Kidney tubule cell (primary cell): Measurements from ENCODE around the gene PBLD.
"Not testable (repeated sequence)": the region's sequence is repeated elsewhere in the genome, so short reads cannot be mapped to it uniquely, and the experiment has no call there.

Experiments
- DNase-seq: peaks from one replicate; pipeline ENCODE4 v3.0.0-alpha.2; 2018; ENCODE audit warnings: low spot score

PBLD gene

DNA sequence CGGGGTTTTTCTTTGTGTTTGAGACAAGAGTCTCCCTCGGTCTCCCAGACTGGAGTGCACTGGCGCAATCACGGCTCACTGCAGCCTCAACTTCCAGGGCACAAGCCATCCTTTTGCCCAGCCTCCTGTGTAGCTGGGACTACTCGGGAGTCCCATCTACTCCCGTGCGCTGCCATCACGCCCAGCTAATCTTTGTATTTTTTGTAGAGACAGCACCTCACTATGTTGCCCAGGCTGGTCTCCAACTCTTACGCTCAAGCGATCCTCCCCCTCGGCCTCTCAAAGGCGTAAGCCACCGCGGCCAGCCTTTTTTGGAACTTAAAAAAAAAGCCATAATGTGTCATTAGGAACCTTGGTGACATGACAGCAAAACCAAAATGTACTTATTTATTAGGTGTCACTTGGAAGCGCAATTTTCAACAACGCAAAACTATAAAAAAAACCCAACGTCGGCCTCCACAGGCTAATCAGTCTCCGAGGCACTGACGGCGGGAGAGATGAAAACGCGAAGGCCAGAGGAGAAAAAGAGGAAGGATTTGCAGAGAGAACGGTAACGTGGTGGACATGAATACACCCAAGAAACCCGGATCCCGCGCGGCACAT is 1.8 kb downstream of the PBLD start:
- DNase-seq, result peak; percentile 41

DNA sequence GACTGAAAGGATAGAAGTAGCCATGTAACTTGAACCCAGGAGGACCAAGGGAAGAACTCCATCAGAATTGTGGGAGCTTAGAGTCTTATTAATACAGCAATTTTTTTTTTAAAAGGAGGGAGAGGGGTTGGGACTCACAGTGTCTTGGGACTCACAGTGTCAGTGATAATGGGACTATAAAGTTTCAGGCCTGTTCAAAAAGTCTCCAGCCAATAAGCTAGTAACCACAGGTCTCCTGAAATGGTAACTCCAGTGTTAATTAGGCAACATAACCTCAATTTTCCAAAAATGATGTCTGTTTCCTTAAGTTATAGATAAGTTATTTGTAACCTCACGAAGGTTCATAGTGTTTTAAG is 3.2 kb downstream of the PBLD start:
- DNase-seq, result no peak

DNA sequence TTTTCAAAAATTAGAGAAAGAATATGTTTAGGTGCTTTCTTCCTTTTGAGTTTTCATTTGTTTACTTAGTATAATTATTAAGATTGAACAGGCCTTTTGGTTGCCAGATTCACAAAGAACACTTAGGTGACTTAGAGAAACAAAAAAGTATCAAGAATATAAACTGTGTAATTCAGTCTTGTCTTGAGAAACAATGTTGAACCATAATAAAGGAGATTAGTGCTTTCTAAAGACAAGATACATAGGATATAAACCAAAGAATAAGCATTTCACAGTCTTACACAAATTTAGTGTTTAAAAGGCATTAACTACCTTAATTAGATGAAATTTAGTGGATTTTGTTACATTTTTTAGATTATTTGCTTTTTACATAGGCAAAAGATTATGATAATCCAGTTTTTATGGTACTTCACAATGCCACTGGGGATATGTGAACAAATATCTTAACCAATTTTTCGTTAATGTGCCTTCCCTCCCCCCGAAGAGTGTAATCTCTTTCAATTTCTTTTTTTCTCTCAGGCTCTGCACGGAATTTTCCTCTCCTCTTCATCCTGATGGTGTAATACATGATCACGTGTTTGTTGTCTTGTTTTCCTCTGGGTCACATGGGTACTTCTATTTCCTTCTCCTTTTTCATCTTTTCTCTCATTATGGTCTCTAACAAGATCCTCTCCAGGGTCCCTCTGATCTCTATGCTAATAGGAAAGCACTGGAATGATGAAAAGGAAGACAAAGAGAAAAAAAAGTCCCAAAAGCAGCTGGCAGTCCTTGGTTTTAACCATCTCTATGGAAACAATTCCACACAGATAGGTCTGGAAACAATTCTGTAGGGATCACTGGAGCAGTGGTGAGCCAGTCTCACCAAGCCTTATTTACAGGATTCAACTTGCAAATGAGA is 4.6 kb downstream of the PBLD start:
- DNase-seq, result peak; percentile 64

DNA sequence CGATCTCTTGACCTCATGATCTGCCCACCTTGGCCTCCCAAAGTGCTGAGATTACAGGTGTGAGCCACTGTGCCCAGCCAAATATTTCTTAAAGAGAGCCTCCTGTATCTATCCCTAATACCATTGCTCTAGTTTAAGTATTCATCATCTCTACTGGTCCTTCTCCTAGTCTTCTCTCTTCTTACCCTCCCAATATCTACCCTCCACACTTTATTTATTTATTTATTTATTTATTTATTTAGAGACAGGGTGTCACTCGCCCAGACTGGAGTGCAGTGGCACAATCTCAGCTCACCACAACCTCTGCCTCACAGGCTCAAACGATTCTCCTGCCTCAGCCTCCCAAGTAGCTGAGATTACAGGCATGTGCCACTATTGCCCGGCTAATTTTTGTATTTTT is 8.3 kb downstream of the PBLD start:
- DNase-seq, result not testable (repeated sequence)

DNA sequence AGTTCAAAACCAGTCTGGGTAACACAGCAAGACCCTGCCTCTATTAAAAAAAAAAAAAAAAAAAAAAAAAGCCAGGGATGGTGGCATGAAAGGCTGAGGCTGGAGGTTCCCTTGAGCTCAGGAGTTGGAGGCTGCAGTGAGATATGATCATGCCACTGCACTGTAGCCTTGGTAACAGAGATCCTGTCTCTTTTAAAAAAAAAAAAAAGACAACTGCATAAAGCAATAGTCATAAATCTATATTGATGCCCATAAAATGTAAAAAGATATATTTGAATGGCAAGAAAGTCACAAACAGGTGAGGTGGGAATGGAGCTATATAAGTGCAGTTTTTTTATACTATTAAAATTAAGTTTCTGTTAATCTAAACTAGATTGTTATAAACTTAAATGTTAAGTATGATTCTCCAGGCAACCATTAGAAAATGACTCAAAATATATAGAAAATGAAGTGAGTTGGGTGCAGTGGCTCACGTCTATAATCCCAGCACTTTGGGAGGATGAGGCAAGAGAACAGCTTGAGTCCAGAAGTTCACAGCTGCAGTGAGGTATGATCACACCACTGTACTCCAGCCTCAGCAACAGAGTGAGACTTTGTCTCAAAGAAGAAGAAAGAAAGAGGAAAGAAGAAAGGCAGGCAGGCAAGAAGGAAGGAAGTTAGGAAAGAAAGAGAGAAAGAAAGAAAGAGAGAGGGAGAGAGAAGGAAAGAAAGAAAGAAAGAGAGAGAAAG is 14.2 kb downstream of the PBLD start:
- DNase-seq, result no peak

DNA sequence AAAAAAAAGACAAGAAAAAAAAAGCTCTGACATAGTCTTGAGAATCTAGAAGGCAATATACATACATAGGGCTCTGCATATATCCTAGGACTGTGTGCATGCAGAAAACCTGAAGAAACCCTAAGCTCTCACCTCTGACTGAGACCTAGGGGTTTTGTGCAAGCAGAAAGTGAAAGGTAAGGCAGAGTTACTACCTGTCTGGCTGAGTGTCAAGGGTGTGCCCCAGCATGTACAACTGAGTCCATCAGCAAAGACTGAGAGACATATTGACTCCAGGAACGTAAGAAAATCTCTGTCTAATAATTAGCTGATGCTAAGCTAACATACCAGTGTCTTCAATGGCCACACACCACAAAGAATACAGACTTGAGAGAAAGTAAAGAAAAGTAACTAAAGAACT is 17.1 kb downstream of the PBLD start:
- DNase-seq, result no peak

DNA sequence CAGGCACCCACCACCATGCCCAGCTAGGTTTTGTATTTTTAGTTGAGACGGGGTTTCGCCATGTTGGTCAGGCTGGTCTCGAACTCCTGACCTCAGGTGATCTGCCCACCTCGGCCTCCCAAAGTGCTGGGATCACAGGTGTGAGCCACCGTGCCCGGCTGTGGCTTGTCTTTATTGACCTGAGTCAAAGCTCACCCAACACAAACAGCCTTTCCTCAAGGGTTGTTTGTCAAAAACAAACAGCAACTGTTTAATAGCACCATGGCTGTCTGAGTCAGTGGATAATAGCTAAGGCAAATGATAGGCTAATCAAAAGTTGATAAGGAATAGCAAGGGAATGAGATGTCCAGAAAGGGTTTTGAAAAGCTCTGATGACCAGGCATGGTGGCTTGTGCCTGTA is 17.8 kb downstream of the PBLD start:
- not testable (repeated sequence) for DNase-seq

DNA sequence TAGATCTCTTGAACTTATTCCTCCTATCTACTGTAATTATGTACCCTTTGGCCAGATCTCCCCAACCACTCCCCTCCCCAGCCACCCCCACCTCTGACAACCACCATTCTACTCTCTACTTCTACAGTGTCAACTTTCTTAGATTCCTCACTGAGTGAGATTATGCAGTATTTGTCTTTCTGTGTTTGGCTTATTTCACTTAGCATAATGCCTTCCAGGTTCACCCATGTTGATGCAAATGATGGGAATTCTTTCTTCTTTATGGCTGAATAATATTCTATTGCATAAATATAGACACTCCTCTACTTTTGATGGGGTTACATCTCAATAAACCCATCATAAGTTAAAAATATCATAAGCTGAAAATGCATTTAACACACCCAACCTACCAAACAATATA is 22.2 kb downstream of the PBLD start:
- no peak for DNase-seq

DNA sequence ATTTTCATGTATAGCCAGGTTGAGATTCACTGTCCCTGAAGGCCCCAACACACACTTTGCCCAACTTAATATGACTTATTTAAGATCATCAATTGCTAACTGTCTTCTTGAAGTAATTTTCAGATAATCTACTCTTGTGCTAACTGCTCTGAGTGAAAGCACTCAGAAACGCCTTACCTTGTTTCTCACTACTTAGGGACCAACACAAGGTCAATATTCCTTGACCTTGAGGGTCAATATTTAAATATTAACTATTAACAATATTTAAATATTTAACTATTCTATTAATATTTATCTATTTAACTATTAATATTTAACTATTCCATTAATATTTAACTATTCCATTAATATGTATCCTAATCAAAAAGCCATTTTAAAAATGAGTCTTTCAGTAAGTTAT is 26.9 kb downstream of the PBLD start:
- DNase-seq, result no peak

DNA sequence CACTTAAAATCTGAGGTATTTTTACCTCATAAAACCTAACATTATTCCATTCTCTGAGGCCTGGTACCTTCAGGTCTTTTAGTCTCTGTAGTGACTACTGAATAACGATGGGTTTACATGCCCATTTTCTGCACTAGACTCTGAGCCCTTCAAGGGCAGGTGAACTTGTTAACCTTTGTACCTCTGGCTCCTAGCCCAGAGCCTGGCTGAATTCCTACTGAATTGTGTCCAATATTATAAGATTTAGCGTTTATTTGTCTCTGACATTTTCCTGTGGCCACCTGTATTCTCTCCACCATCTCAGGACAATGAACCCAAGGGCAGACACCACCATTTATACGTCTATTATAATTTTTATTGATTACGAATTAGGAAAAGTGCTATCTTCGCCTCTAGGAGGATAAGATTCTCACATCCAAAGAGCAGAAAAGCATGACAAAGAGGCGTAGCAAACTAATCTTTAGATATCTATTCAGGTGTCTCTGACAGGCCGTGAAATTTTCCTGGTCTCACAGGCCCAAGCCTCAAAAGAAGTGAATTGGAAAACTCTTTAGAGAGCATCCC is 28.8 kb downstream of the PBLD start:
- DNase-seq, result no peak

DNA sequence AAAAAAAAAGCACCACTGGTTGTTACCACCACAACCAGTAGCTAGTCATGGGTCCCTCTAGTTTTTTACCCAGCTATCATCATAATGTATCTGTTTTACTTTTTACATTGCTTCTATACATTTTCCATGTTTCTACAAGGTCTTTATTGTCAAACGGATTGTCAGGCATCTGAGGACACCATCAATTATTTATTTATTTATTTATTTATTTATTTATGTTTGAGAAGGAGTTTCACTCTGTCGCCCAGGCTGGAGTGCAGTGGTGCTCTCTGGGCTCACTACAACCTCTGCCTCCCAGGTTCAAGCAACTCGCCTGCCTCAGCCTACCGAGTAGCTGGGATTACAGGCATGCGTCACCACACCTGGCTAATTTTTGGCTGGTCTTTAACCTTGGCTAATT is 29.9 kb downstream of the PBLD start:
- DNase-seq, result no peak

DNA sequence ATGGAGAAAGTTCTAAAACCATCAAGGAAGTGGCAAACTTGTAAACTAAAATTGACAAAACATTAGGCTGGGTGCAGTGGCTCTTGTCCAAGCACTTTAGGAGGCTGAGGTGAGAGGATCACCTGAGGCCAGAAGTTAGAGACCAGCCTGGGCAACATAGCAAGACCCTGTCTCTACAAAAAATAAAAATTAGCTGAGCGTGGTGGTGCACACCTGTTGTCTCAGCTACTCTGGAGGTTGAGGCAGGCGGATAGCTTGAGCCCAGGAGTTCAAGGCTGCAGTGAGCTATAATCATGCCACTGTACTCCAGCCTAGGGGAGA is 30.3 kb downstream of the PBLD start:
- DNase-seq, result no peak

DNA sequence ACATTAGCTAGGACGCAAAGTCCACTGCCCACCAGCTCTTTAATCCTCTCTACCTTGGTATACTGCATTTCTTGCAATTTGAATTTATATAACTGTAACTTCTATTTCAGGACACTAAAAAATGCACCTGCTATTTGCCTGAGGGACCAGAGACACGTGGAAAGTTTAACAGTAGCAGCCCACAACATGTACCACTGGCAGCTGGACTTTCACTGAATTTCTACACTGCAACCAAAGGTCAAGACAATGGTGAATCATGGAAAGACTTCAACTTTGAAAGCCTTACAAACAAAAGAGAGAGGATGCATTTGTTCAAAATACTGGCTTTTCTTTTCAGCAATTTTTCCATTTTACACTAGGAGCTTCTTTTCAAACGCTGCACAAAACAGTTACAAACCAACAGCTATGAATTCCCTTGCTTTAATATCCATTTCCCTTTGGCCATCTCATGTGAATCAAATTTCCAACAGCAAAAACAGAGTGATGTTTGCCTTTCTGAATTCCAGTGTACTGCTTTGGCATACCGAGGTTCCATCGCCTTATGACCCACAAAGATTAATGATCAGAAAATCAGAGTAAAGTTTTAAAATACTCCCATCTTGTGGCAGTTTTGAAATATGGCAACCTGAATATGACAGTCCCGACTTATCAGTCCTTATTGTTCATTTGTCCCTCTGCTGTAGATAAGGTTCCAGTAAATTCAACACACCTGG is 30.8 kb downstream of the PBLD start:
- DNase-seq, result peak; percentile 68

DNA sequence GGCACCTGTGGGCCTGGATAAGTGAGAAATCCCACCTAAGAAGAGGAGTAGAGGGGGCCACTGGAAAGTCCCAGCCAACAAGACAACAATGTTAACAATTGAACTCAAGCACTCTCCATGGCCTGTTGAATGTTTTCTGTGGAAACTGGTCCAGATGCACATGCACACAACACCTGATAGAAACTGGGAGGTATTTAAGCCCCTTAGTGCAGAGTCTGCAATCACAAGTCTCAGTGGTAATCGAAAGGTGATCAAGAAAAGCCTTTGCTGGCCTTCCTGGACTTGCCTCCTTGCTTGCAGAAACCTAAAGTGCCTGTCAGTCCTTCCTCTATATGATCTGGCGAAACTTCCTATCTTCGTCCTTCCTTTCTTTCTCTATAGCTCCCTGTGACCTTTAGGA is 31.4 kb downstream of the PBLD start:
- no peak for DNase-seq

DNA sequence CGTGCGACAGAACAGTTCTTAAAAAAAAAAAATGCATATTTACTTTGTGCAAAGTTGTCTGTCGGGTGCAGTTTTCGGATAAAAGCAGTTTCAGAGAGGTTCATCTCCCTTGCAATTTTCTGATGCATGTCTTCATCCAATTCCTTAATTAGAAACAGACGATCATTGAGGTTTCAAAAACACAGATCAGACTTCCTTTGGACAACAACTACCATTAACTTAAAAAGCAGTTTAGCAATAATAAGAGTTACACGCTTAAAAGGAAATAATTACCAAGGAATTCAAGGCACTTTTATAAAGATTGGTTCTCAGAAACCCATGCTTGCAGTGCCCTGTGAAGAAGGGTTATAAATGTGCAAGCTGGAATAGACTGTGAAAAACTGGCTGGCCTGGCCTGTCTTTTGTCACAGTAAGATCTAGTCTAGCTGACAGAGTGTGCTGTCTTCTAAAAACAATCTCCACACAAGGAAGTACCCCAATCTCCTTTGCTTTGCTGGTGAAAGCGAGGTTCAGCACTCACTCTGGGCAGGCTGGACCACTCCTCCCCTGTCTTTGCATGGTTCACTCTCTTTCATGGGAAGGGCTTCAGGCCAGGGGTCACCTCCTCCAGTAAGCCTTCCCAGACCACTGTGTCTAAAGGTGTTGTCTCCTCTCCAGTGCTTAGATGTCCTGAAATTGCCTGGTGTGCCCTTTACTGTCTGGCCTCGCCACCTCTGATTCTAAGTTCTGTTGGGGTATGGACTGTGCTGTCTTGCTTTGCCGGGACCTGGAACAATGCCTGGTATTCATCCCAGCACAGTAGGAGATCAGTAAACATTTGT is 35.7 kb downstream of the PBLD start:
- DNase-seq, result no peak

DNA sequence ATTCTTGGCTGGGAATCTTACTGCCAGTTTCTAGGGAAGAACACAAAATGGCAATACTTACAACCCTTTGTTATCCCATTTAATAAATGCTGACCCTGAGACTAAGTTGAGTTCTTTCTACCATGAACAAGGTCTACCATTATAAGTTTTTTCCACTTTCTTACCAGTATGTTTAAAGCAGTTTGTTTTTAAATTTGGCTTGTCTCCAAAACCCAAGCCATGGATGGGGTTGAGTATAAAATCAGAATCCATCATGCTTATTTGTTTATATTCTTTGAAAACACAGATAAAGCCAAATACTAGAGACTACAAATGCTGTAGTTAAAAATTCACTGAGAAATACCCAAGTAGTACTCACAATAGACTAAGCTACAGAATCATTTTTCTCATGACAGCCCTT is 42.0 kb downstream of the PBLD start:
- DNase-seq, result no peak

DNA sequence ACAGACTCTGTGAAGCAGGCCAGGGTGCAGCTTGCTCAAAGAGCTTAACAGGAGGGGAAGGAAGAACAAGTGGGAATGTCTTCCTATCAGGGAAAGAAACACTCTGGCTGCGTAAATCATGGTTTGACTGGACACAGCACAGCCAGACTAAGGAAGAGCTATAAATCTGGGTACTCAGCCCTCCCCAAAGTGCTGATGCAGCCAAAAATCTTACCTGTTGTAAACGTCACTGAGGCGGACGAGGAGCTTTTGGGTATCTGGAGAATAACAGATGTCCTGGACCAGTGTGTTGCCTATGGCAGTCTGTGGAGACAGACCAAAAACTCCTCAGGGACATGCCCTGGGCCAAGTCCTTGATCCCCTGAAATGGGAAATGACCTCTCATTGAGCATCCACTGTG is 44.0 kb downstream of the PBLD start:
- DNase-seq, result no peak

DNA sequence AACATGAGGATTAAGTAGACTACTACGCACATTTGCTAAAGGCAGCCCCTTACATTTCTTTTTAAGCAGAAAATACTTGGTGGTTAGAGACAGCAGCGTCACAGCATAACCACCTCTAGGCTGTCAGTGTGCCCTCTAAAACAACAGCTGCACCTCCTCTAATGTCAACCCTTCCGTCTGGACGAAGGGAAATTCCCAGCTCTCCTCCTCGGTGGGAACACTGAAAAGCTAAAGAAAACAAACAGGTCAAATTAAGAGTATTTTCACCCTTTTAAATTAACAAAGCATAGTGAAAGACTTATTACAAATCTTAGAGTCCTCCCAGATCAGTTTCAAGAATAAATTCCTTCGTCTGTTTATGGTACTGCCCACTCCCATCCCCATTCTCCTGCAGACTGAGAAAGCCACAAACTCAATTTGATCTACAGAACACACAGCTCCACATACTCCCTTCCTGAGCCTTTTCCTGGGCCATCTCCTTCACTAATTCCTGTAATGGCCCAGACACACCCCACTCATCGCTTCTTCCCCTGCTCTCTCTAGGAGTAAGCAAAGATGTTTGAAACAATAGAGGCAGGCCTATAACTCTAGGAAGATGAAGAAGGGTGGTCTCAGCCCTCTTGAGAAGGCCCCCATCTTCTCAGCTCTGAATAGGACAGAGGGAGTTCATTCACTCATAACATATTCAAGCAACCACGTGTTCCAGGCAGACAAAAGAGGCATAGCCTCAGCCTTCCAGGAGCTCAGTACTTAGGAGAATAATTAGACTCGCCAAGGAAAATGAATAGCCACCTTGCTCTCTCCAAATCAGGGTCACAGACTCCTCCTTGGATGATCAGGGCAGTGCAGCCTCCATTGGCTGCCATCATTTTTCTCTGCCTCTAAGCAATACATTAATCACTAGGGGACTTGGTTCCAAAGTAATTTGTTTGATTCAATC is 48.4 kb downstream of the PBLD start:
- DNase-seq, result no peak

DNA sequence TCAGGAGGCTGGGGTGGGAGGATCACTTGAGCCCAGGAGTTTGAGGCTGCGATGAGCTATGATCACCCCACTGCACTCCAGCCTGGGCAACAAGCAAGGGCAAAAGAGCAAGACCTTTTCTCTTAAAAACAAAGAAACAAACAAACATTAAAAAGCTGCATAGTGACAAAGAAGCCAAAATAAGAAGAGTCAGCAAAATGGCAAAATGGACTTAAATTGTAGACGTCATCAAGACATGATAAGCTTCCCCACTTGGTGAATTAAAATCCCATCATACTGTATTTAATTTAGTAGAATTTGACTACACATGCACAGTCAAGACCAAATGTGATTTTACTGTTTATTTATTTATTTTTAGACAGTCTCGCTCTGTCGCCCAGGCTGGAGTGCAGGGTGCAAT is 52.0 kb downstream of the PBLD start:
- no peak for DNase-seq
